ENCODE measurements around the gene TTC9C. TPM values are rescaled to one million over a fixed set of nuclear protein-coding genes. Genes with fewer than 3 reads are reported as not detected.

Gene TTC9C, protein sequence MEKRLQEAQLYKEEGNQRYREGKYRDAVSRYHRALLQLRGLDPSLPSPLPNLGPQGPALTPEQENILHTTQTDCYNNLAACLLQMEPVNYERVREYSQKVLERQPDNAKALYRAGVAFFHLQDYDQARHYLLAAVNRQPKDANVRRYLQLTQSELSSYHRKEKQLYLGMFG
- 10 to 100 TPM; 33.7 to 37.9 TPM for total RNA-seq

GRCh38 chr11:62728171-62728988 is at the start of gene TTC9C:
TSS of gene TTC9C (plus strand) at chr11:62728486. CDS start at chr11:62728849, 363 bp downstream.
- DNase-seq (peak; percentile 89), ATAC-seq (peak; percentile 21)
- H3K4me3 Mint-ChIP-seq, result peak within 1 kb of the TSS; percentile 95
- intact Hi-C loops (cut with micrococcal nuclease), result loop anchor here (5.0 kb wide), 1 partner anchor 34 kb away; the partner anchor contains the start of gene POLR2G
- H3K27me3 Mint-ChIP-seq, result no peaks in the 10 kb centered on the region
- H3K4me1 Mint-ChIP-seq (ENCODE audit: low read depth), result peaks cover 38% of the 10 kb centered on the region
- TF ChIP-seq, protein P1, sequence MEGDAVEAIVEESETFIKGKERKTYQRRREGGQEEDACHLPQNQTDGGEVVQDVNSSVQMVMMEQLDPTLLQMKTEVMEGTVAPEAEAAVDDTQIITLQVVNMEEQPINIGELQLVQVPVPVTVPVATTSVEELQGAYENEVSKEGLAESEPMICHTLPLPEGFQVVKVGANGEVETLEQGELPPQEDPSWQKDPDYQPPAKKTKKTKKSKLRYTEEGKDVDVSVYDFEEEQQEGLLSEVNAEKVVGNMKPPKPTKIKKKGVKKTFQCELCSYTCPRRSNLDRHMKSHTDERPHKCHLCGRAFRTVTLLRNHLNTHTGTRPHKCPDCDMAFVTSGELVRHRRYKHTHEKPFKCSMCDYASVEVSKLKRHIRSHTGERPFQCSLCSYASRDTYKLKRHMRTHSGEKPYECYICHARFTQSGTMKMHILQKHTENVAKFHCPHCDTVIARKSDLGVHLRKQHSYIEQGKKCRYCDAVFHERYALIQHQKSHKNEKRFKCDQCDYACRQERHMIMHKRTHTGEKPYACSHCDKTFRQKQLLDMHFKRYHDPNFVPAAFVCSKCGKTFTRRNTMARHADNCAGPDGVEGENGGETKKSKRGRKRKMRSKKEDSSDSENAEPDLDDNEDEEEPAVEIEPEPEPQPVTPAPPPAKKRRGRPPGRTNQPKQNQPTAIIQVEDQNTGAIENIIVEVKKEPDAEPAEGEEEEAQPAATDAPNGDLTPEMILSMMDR (IDR thresholded peaks at IDR 0.05), result no peak
- peak within 1 kb of the TSS; percentile 99 for H3K27ac Mint-ChIP-seq
- no peaks in the 10 kb centered on the region for H3K9me3 Mint-ChIP-seq
- H3K36me3 Mint-ChIP-seq (ENCODE audit: low read depth), result peaks cover 52% of the 10 kb centered on the region
- CTCF ChIA-PET, result interaction anchor here (0.6 to 2.2 kb wide), 11 partner anchors 9 to 63 kb away, joined by 3 to 11 read pairs (median 4); no protein-coding TSS in a partner anchor
- POLR2A ChIA-PET, result interaction anchor here (0.7 to 7.5 kb wide), 18 partner anchors 12 to 153 kb away, joined by 3 to 75 read pairs (median 5); partner anchors contain the start of genes BSCL2, C11orf98, CSKMT and GNG3

DNA sequence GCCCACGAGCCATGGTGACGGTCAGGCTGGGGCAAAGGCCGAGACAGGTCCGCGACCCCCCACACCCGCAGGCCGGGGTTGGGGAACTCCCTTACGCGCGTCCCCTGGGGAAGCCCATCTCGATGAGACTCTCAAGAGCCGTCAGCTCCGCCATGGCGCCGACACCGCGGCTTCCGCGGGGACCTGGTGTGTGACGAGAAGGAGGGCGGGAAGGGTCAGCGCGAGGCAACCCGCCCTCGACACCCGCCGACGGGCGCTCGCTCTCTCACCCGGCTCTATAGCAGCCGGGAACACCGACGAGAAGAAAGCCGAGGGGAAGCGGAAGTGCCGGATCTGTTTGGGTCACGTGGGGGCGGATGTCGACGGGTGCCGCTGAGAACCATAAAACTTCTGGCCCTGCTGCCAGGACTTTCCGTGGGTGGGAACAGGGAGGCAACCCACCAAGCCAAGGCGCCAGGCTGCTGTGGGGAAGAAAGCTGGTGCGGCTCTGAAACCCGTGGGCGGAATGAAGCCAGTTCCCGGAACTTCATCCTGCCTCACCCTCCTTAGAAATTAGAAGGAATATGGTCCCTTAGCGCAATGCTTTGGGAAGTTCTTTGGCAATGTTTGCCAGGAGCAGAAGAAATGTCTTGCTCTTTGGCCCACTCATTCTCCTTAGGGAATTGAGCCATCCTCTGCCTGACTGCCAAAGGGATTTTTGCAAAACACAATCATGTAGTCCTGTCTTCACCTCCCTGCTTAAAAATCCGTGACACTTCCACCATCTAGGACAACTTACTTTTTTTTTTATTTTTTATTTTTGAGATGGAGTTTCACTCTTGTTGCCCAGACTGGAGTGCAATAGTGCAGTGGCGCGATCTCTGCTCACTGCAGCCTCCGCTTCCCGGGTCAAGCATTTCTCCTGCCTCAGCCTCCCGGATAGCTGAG is 49.3 kb upstream of the TTC9C start, which contains the start of gene UBXN1:
TSS of gene UBXN1 (minus strand) at position 304 of the 927 bp plus-strand sequence. CDS start at position 154, 150 bp downstream.
- no peaks in the 10 kb centered on the region for H3K27me3 Mint-ChIP-seq
- H3K36me3 Mint-ChIP-seq (ENCODE audit: low read depth), result peaks cover 30% of the 10 kb centered on the region
- intact Hi-C loops (cut with micrococcal nuclease), result no loop called here
- DNase-seq, result peak; percentile 94
- H3K4me3 Mint-ChIP-seq, result peak within 1 kb of the TSS; percentile 86
- TF ChIP-seq, protein P1 (IDR thresholded peaks at IDR 0.05), result no peak
- ChIA-PET CTCF (interaction anchor here (0.6 to 6.5 kb wide), 9 partner anchors 13 to 254 kb away, joined by 3 to 79 read pairs (median 10); partner anchors contain the start of genes C11orf98, CSKMT, LRRN4CL and TUT1), POLR2A (interaction anchor here (0.6 to 21.7 kb wide), 15 partner anchors 8 to 162 kb away, joined by 3 to 263 read pairs (median 4); partner anchors contain the start of genes C11orf98, CSKMT, GANAB and LBHD1)
- peak within 1 kb of the TSS; percentile 93 for H3K27ac Mint-ChIP-seq
- H3K4me1 Mint-ChIP-seq (ENCODE audit: low read depth), result peaks cover 29% of the 10 kb centered on the region
- peak; percentile 76 for ATAC-seq
- H3K9me3 Mint-ChIP-seq, result no peaks in the 10 kb centered on the region

DNA sequence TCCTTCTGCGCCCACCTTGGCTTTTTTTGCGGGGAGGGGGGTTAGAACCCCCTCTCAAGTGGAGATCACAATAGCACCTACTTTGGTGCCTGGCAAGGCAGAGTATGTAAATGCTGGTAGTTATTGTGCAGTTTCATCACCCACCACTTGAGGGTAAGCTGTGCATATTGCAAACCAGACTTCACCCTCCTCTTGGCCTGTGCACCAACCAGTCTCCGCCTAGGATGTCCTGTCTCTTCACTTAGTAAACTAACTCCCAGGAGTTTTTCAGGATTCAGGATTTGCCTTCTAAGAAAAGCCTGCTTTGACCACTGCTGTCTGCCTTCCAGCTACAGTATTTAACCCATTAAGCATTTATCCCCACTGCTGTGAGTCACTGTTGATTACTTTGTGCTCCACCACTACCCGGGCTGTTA is 47.5 kb upstream of the TTC9C start:
- Mint-ChIP-seq H3K4me1 (ENCODE audit: low read depth) (peaks cover 26% of the 10 kb centered on the region), H3K4me3 (peak overlapping the region; percentile 16), H3K9me3 (no peaks in the 10 kb centered on the region), H3K36me3 (ENCODE audit: low read depth) (peaks cover 22% of the 10 kb centered on the region), H3K27ac (peak overlapping the region; percentile 75), H3K27me3 (no peaks in the 10 kb centered on the region)
- TF ChIP-seq, protein P1 (IDR thresholded peaks at IDR 0.05), result peak; percentile 60
- ChIA-PET POLR2A (interaction anchor here (0.8 to 21.7 kb wide), 18 partner anchors 9 to 200 kb away, joined by 3 to 263 read pairs (median 5); partner anchors contain the start of genes C11orf98, CSKMT, GANAB and INTS5), CTCF (interaction anchor here (0.7 to 6.5 kb wide), 28 partner anchors 9 to 286 kb away, joined by 3 to 79 read pairs (median 5); partner anchors contain the start of genes BSCL2, C11orf98, CSKMT and GANAB)
- ATAC-seq (peak; percentile 89), DNase-seq (peak; percentile 66)
- intact Hi-C loops (cut with micrococcal nuclease), result no loop called here

DNA sequence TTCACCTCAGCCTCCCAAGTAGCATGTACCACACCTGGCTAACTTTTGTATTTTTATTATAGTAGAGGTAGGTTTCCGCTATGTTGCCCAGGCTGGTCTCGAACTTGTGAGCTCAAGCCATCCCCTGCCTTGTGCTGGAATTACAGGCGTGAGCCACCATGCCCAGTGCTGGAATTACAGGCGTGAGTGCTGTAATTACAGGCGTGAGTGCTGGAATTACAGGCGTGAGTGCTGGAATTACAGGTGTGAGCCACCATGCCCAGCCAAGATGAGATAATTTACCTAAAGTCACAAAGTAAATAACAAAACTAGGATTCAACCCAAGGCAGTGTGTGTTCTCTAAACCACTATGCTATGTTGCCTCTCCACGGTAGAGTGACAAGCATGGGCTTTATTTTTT is 45.8 kb upstream of the TTC9C start:
- no peak for ATAC-seq
- no peak overlapping the region for H3K27ac Mint-ChIP-seq
- intact Hi-C loops (cut with micrococcal nuclease), result no loop called here
- no peaks in the 10 kb centered on the region for H3K9me3 Mint-ChIP-seq
- peaks cover 5% of the 10 kb centered on the region for H3K27me3 Mint-ChIP-seq
- TF ChIP-seq, protein P1 (IDR thresholded peaks at IDR 0.05), result no peak
- DNase-seq, result no peak
- peaks cover 10% of the 10 kb centered on the region for H3K36me3 Mint-ChIP-seq (ENCODE audit: low read depth)
- H3K4me1 Mint-ChIP-seq (ENCODE audit: low read depth), result peaks cover 15% of the 10 kb centered on the region
- CTCF ChIA-PET, result interaction anchor here (6.5 kb wide), 1 partner anchor 10 kb away, joined by 79 read pairs; the partner anchor contains the start of gene LRRN4CL
- POLR2A ChIA-PET, result interaction anchor here (2.7 to 21.7 kb wide), 2 partner anchors 26 to 37 kb away, joined by 13 to 263 read pairs; partner anchors contain the start of gene GANAB
- no peak overlapping the region for H3K4me3 Mint-ChIP-seq
